PC-9 (cell line): ENCODE measurements around the gene BMP5. TPM values are rescaled to one million over a fixed set of nuclear protein-coding genes. Genes with fewer than 3 reads are reported as not detected.

ENCODE experiments used
- BruUV-seq: library from RNA; stranded (reverse); fragments of 400-500 nt; replicated peaks from 2 replicates; lab custom pipeline; 2021; lab: Mats Ljungman, UMichigan
- CTCF ChIA-PET: fragments of 300-600 bp; sonication (Branson Sonifier 250); formaldehyde crosslinking; loops from one replicate; lab custom pipeline; 2022; ENCODE audit warnings: antibody characterized with exemption; lab: Charles Lee
- POLR2A ChIA-PET: fragments of 300-600 bp; sonication (Branson Sonifier 250); formaldehyde crosslinking; loops from one replicate; lab custom pipeline; 2022; ENCODE audit warnings: antibody characterized with exemption; ENCODE audit not compliant: unreplicated experiment; lab: Charles Lee
- DNase-seq, 2 experiments: peaks; one replicate each; pipeline versions ENCODE4 v3.0.0 to v3.0.0-alpha.2; 2015 to 2022; ENCODE audit warnings: mixed read lengths in 1 of 2
- H2AFZ ChIP-seq: fragments of 200-600 bp; sonication (generic); 2 replicates; pipeline ENCODE4 v1.8.1; 2017; ENCODE audit warnings: antibody characterized with exemption
- H3F3A ChIP-seq: fragments of 200-600 bp; sonication (generic); 2 replicates; pipeline ENCODE4 v1.8.1; 2017; ENCODE audit warnings: antibody characterized with exemption, mild to moderate bottlenecking, low read depth; ENCODE audit not compliant: insufficient read depth
- H3K27ac ChIP-seq: fragments of 200-600 bp; sonication (generic); 2 replicates; pipeline ENCODE4 v1.6.1; 2016; ENCODE audit warnings: mixed run types
- H3K27me3 ChIP-seq: fragments of 200-600 bp; sonication (generic); 2 replicates; pipeline ENCODE4 v1.6.1; 2016; ENCODE audit warnings: low read depth, mixed run types; ENCODE audit not compliant: insufficient read depth
- H3K36me3 ChIP-seq: fragments of 200-600 bp; sonication (generic); 2 replicates; pipeline ENCODE4 v1.6.1; 2016; ENCODE audit warnings: low read depth, mixed run types
- H3K4me1 ChIP-seq: fragments of 200-600 bp; sonication (generic); replicated peaks from 2 replicates; pipeline ENCODE4 v1.6.1; 2016; ENCODE audit warnings: mixed run types; ENCODE audit not compliant: insufficient read depth
- H3K4me2 ChIP-seq: fragments of 200-600 bp; sonication (generic); 2 replicates; pipeline ENCODE4 v1.6.1; 2017; ENCODE audit warnings: mixed run types
- H3K4me3 ChIP-seq: fragments of 200-600 bp; sonication (generic); 2 replicates; pipeline ENCODE4 v1.6.1; 2016; ENCODE audit warnings: mixed run types
- H3K79me2 ChIP-seq: fragments of 200-600 bp; sonication (generic); 2 replicates; pipeline ENCODE4 v1.6.1; 2017; ENCODE audit warnings: low read depth, mixed run types
- H3K9me2 ChIP-seq: fragments of 200-600 bp; sonication (generic); 2 replicates; pipeline ENCODE4 v1.8.1; 2017; ENCODE audit warnings: mild to moderate bottlenecking; ENCODE audit not compliant: insufficient read depth
- H3K9me3 ChIP-seq: fragments of 200-600 bp; sonication (generic); 2 replicates; pipeline ENCODE4 v1.8.1; 2016; ENCODE audit warnings: low read depth; ENCODE audit not compliant: insufficient read depth
- H4K20me1 ChIP-seq: fragments of 200-600 bp; sonication (generic); 2 replicates; pipeline ENCODE4 v1.8.1; 2017; ENCODE audit not compliant: insufficient read depth
- EZH2 ChIP-seq: fragments of 200-600 bp; sonication (generic); IDR thresholded peaks from 2 replicates; pipeline ENCODE4 v1.8.0; 2017; ENCODE audit warnings: antibody characterized with exemption, low read depth
- intact Hi-C: fragments of 100-400 bp; cut with micrococcal nuclease; formaldehyde crosslinking; loops from one replicate; pipeline ENCODE4 v1.10.0; 2022; ENCODE audit not compliant: unreplicated experiment
- total RNA-seq: library from RNA; stranded (reverse); gene quantifications from 2 replicates; pipeline ENCODE4 v1.2.3, GENCODE V29; 2021
- TF ChIP-seq, protein P1 (sequence below): fragments of 200-600 bp; sonication (generic); conservative IDR thresholded peaks from 2 replicates; pipeline ENCODE4 v1.6.1; 2017; ENCODE audit warnings: mixed run types, antibody characterized with exemption, mild to moderate bottlenecking, moderate library complexity

The BMP5 gene
- total RNA-seq, 1 experiment from 2014 or later: 0.20 TPM

- no peaks in the 10 kb centered on the region for H3K4me1 ChIP-seq
- H3K4me2 ChIP-seq: no peak overlapping the region
- H2AFZ ChIP-seq: no peak overlapping the region
- no peak for DNase-seq
- no peak overlapping the region for H3K27ac ChIP-seq
- intact Hi-C loops: no loop called here
- no TSS peak for BruUV-seq
- H3K79me2 ChIP-seq: no peaks in the 10 kb centered on the region
- no peaks in the 10 kb centered on the region; the same call in 1 of the 2 replicates for H3K9me2 ChIP-seq
- no peaks in the 10 kb centered on the region for H3K9me3 ChIP-seq
- ChIA-PET POLR2A (interaction anchor here (0.5 kb wide), 1 partner anchor 164 kb away, joined by 5 read pairs; no protein-coding TSS in a partner anchor), CTCF (interaction anchor here (0.6 kb wide), 1 partner anchor 116 kb away, joined by 3 read pairs; no protein-coding TSS in a partner anchor)
- TF ChIP-seq EZH2: no peak
- TF ChIP-seq, protein P1, sequence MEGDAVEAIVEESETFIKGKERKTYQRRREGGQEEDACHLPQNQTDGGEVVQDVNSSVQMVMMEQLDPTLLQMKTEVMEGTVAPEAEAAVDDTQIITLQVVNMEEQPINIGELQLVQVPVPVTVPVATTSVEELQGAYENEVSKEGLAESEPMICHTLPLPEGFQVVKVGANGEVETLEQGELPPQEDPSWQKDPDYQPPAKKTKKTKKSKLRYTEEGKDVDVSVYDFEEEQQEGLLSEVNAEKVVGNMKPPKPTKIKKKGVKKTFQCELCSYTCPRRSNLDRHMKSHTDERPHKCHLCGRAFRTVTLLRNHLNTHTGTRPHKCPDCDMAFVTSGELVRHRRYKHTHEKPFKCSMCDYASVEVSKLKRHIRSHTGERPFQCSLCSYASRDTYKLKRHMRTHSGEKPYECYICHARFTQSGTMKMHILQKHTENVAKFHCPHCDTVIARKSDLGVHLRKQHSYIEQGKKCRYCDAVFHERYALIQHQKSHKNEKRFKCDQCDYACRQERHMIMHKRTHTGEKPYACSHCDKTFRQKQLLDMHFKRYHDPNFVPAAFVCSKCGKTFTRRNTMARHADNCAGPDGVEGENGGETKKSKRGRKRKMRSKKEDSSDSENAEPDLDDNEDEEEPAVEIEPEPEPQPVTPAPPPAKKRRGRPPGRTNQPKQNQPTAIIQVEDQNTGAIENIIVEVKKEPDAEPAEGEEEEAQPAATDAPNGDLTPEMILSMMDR: no peak
- no peak overlapping the region for H3K4me3 ChIP-seq
- H4K20me1 ChIP-seq: no peaks in the 10 kb centered on the region
- H3F3A ChIP-seq: no peaks in the 10 kb centered on the region
- no peaks in the 10 kb centered on the region for H3K36me3 ChIP-seq
- no peaks in the 10 kb centered on the region for H3K27me3 ChIP-seq
Observed at GRCh38 chr6:55774286-55775028, 100.9 kb downstream of the BMP5 start.

DNA sequence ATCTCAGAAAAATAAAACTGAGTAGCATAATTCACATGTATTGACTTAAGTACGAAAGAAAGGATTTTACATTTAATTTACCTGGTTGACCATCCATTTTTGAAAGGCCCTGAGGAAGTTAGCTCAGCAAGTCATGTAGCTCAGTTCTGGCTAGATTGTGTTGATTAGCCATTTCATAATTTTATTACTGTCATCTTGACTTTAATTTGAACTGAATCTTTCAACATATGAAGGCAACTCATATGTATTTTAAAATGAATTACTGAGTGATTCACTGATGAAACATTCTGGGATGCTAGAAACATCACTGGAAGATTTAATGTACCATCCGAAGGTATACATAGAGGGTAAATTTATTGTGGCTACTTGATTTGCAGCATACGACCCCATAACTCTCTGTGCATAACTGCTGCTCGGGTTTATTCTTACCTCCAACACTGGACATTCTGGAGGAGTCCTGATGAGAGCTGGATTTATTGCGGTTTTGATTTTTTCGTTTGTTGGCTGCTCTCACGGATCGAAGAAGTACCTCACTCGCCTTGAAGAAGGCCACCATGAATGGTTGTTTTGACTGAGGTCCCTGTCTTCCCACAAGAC, 101.7 kb downstream of the BMP5 start:
- Histone ChIP-seq H3K79me2 (no peaks in the 10 kb centered on the region), H3K4me3 (no peak overlapping the region), H3K27ac (no peak overlapping the region), H3K9me2 (no peaks in the 10 kb centered on the region; the same call in 1 of the 2 replicates), H4K20me1 (no peaks in the 10 kb centered on the region), H3K9me3 (no peaks in the 10 kb centered on the region), H3K4me1 (no peaks in the 10 kb centered on the region), H3K27me3 (no peaks in the 10 kb centered on the region), H2AFZ (no peak overlapping the region), H3K36me3 (no peaks in the 10 kb centered on the region), H3K4me2 (no peak overlapping the region), H3F3A (no peaks in the 10 kb centered on the region)
- intact Hi-C loops: no loop called here
- BruUV-seq: no TSS peak
- no peak for DNase-seq
- POLR2A ChIA-PET: no interaction called here
- CTCF ChIA-PET: interaction anchor here (0.6 kb wide), 1 partner anchor 116 kb away, joined by 3 read pairs; no protein-coding TSS in a partner anchor
- TF ChIP-seq, protein P1: no peak
- no peak for TF ChIP-seq EZH2

GRCh38 chr6:55772730-55773129, 102.7 kb downstream of the BMP5 start:
- Histone ChIP-seq H4K20me1 (no peaks in the 10 kb centered on the region), H3K4me2 (no peak overlapping the region), H2AFZ (no peak overlapping the region), H3K79me2 (no peaks in the 10 kb centered on the region), H3K4me1 (no peaks in the 10 kb centered on the region), H3K27me3 (no peaks in the 10 kb centered on the region), H3K36me3 (no peaks in the 10 kb centered on the region), H3K4me3 (no peak overlapping the region), H3K27ac (no peak overlapping the region), H3K9me2 (no peaks in the 10 kb centered on the region; the same call in 1 of the 2 replicates), H3F3A (no peaks in the 10 kb centered on the region), H3K9me3 (no peaks in the 10 kb centered on the region)
- intact Hi-C loops: no loop called here
- DNase-seq: no peak
- ChIA-PET POLR2A (no interaction called here), CTCF (no interaction called here)
- TF ChIP-seq, protein P1: no peak
- TF ChIP-seq EZH2: no peak
- no TSS peak for BruUV-seq
